Measurements from ENCODE around the gene HCN4.

GRCh38 chr15:73380661-73381060 is 11.9 kb upstream of the HCN4 start:
- TF ChIP-seq CTCF (IDR thresholded peaks at IDR 0.05) (no peak), POLR2A (IDR thresholded peaks at IDR 0.05) (no peak)

All from thyroid gland (tissue), 4 donors.